Measurements from ENCODE around the gene CMC1. TPM values are rescaled to one million over a fixed set of nuclear protein-coding genes. Genes with fewer than 3 reads are reported as not detected.

The CMC1 gene
- total RNA-seq, 1 experiment from 2014 or later = 16.5 TPM

- Histone ChIP-seq H2BK120ac (ENCODE audit: low read depth, low read length, poor library complexity, severe bottlenecking) (no peak overlapping the region), H2BK5ac (ENCODE audit: insufficient read length, low read length) (no peak overlapping the region), H4K8ac (replicated peaks; ENCODE audit: insufficient read length, low read depth, low read length) (no peak overlapping the region), H4K91ac (ENCODE audit: insufficient read length, low read depth, low read length) (no peak overlapping the region), H3K9ac (ENCODE audit: extremely low read depth, insufficient read length, low read length) (no peak overlapping the region), H4K5ac (ENCODE audit: insufficient read length, low read depth, low read length) (no peak overlapping the region), H2BK20ac (ENCODE audit: low read depth, low read length, poor library complexity, severe bottlenecking) (no peak overlapping the region), H3K4ac (ENCODE audit: low read depth, low read length) (no peak overlapping the region), H3K27ac (ENCODE audit: insufficient read length, low read depth, low read length) (no peak overlapping the region), H3K18ac (ENCODE audit: insufficient read length, low read depth, low read length) (no peak overlapping the region), H2BK15ac (ENCODE audit: low read depth, low read length) (no peak overlapping the region), H3K79me1 (ENCODE audit: insufficient read depth, low read depth, low read length, poor library complexity, severe bottlenecking) (no peaks in the 10 kb centered on the region), H2BK12ac (ENCODE audit: insufficient read length, low read depth, low read length) (no peak overlapping the region), H3K4me1 (ENCODE audit: insufficient read depth, low read length) (no peaks in the 10 kb centered on the region), H3K23ac (ENCODE audit: insufficient read length, low read depth, low read length) (no peak overlapping the region), H3K56ac (ENCODE audit: insufficient read length, low read depth, low read length) (no peak overlapping the region), H3K79me2 (ENCODE audit: insufficient read depth, low read length) (no peaks in the 10 kb centered on the region), H4K20me1 (ENCODE audit: control insufficient read depth, insufficient read depth, insufficient read length) (no peaks in the 10 kb centered on the region), H3K4me2 (ENCODE audit: insufficient read depth, insufficient read length, low read length) (no peak overlapping the region), H3K27me3 (ENCODE audit: insufficient read depth, low read length) (no peaks in the 10 kb centered on the region), H2AK5ac (ENCODE audit: insufficient read length, low read length) (no peak overlapping the region), H3K9me3 (ENCODE audit: control insufficient read depth, low read depth, low read length) (no peaks in the 10 kb centered on the region), H3K14ac (ENCODE audit: insufficient read depth, low read length) (no peak overlapping the region), H3K23me2 (ENCODE audit: insufficient read length, low read depth, low read length, poor library complexity, severe bottlenecking) (no peaks in the 10 kb centered on the region), H3T11ph (ENCODE audit: low read length) (no peak overlapping the region), H2AFZ (ENCODE audit: low read length) (no peak overlapping the region)
- Mint-ChIP-seq H3K4me1 (no peaks in the 10 kb centered on the region), H3K36me3 (ENCODE audit: insufficient read depth in 1 of 3, low read depth in 3 of 3) (peaks cover 0 to 22% (median 9%) of the 10 kb centered on the region in 3 experiments; a peak in 6 of 7 replicates), H3K27ac (no peak overlapping the region), H3K9me3 (no peaks in the 10 kb centered on the region), H3K27me3 (ENCODE audit: low read depth) (no peaks in the 10 kb centered on the region), H3K4me3 (no peak overlapping the region)
- WGBS (ENCODE audit: extremely low coverage, insufficient read length, low lambda C conversion rate) = no CpG with 5 or more reads among the region's 2 CpGs
- DNase-seq = no peak
- no peak for TF ChIP-seq CTCF (conservative IDR thresholded peaks at IDR 0.05)
Observed at GRCh38 chr3:28335246-28335645, 93.8 kb downstream of the CMC1 start.

All from H9 (cell line).